Activated B cell treated with CpG ODN at 0.5 μM for 24 hours (primary cell): Measurements from ENCODE around the gene ANKS3. TPM values are rescaled to one million over a fixed set of nuclear protein-coding genes. Genes with fewer than 3 reads are reported as not detected.
"Not testable (repeated sequence)": the region's sequence is repeated elsewhere in the genome, so short reads cannot be mapped to it uniquely, and the experiment has no call there.

Experiments used
- ATAC-seq: fragments of 200-7000 bp; cut with Tn5 transposase; one replicate; pipeline ENCODE4 v1.10.0; 2021; ENCODE audit warnings: low read depth, mild to moderate bottlenecking, moderate library complexity
- CTCF ChIA-PET: fragments of 350-600 bp; sonication (Branson Sonifier 250); formaldehyde crosslinking; loops from one replicate; lab custom pipeline; 2021; ENCODE audit warnings: antibody characterized with exemption; lab: Charles Lee
- POLR2A ChIA-PET: fragments of 350-600 bp; sonication (Branson Sonifier 250); formaldehyde crosslinking; loops from one replicate; lab custom pipeline; 2021; ENCODE audit warnings: antibody characterized with exemption; lab: Charles Lee
- DNase-seq: peaks from one replicate; pipeline ENCODE4 v3.0.0; 2022
- H3K27ac Mint-ChIP-seq: one replicate; pipeline ENCODE4 v1.8.0; 2020; ENCODE audit warnings: mixed read lengths
- H3K27me3 Mint-ChIP-seq: one replicate; pipeline ENCODE4 v1.8.0; 2021; ENCODE audit warnings: mixed read lengths
- H3K36me3 Mint-ChIP-seq: one replicate; pipeline ENCODE4 v1.8.0; 2021; ENCODE audit warnings: low read depth, mixed read lengths
- H3K4me1 Mint-ChIP-seq: one replicate; pipeline ENCODE4 v1.8.0; 2021; ENCODE audit warnings: mixed read lengths
- H3K4me3 Mint-ChIP-seq: one replicate; pipeline ENCODE4 v1.8.0; 2020; ENCODE audit warnings: mild to moderate bottlenecking, mixed read lengths
- H3K9me3 Mint-ChIP-seq: one replicate; pipeline ENCODE4 v1.8.0; 2020; ENCODE audit warnings: mixed read lengths
- intact Hi-C: fragments of 100-400 bp; cut with micrococcal nuclease; formaldehyde crosslinking; loops from one replicate; pipeline ENCODE4 v1.15.1; 2024
- total RNA-seq: library from RNA; stranded (reverse); gene quantifications from 2 replicates; pipeline ENCODE4 v1.2.3, GENCODE V29; 2022
- TF ChIP-seq, protein P1 (sequence below): fragments of 200-600 bp; IDR thresholded peaks from one replicate; pipeline ENCODE4 v1.8.0; 2022; ENCODE audit warnings: antibody characterized with exemption, mild to moderate bottlenecking

The ANKS3 gene
- total RNA-seq, 1 donor from 2014 or later = 21.9 TPM

DNA sequence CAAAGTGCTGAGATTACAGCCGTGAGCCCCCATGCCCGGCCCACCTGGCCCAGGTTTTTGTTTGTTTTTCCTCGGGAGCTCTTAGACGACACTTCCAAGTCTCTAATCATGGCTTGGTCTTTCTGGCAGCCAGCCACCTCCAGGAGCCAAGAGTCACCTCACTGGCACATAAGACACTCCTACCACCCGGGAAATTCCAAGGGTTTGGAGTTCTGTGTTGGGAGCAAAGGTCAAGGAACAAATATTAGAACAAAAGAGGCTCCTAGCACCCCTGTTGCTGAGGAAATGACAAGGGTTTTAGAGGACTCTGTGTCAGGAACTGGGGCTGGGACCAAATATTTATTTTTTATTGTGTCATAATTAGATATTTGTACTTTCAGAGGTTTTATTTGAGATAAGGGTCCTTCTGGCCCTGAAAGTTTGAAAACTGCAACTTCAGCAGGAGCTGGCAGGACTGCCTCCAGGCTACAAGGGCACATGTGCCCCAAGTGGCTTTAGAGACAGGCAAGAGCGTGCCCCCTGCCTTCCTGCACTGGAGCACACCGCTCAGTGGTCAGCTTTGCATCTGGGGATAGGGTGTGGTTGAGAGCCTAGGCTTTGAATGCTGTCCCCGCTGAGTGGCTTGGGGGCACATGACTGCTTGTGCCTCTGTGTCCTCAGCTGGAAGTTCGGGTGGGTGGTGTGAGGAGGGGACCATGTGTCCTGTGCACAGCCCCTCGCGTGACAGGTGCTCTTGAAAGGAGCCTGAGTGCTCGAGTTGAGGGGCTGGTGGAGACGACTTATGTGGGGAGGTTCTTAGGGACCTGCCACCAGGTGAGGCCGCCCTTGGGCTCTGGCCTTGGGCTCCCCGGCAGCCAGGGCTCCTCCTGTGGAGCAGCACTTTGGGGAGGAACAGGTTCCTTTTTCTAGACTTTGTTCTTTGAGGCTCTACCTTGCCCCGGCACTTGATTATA is 79.8 kb downstream of the ANKS3 start:
- Mint-ChIP-seq H3K36me3 (peaks cover 74% of the 10 kb centered on the region), H3K4me3 (no peak overlapping the region), H3K4me1 (peaks cover 22% of the 10 kb centered on the region), H3K27me3 (no peaks in the 10 kb centered on the region), H3K27ac (no peak overlapping the region), H3K9me3 (no peaks in the 10 kb centered on the region)
- POLR2A ChIA-PET = no interaction called here
- DNase-seq (no peak), ATAC-seq (no peak)
- intact Hi-C loops = no loop called here
- CTCF ChIA-PET = no interaction called here
- TF ChIP-seq, protein P1, sequence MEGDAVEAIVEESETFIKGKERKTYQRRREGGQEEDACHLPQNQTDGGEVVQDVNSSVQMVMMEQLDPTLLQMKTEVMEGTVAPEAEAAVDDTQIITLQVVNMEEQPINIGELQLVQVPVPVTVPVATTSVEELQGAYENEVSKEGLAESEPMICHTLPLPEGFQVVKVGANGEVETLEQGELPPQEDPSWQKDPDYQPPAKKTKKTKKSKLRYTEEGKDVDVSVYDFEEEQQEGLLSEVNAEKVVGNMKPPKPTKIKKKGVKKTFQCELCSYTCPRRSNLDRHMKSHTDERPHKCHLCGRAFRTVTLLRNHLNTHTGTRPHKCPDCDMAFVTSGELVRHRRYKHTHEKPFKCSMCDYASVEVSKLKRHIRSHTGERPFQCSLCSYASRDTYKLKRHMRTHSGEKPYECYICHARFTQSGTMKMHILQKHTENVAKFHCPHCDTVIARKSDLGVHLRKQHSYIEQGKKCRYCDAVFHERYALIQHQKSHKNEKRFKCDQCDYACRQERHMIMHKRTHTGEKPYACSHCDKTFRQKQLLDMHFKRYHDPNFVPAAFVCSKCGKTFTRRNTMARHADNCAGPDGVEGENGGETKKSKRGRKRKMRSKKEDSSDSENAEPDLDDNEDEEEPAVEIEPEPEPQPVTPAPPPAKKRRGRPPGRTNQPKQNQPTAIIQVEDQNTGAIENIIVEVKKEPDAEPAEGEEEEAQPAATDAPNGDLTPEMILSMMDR = no peak

DNA sequence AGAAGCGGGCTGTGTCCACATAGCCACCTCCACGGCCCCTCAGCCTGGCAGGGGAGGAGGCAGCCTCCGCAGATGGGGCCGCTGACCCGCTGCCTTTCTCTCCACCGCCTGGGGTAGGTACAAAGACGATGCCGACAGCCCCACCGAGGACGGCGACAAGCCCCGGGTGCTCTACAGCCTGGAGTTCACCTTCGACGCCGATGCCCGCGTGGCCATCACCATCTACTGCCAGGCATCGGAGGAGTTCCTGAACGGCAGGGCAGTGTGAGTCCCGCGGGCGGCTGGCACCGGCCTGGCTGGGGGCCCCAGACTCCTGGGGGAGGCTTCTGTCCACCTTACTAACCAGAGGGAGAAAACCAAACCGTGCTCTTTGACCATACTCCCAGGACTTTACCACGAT is 81.5 kb downstream of the ANKS3 start:
- ChIA-PET CTCF (no interaction called here), POLR2A (no interaction called here)
- intact Hi-C loops = no loop called here
- no peak for ATAC-seq
- no peaks in the 10 kb centered on the region for H3K27me3 Mint-ChIP-seq
- no peaks in the 10 kb centered on the region for H3K9me3 Mint-ChIP-seq
- H3K36me3 Mint-ChIP-seq = peaks cover 68% of the 10 kb centered on the region
- no peak overlapping the region for H3K27ac Mint-ChIP-seq
- TF ChIP-seq, protein P1 = no peak
- peaks cover 27% of the 10 kb centered on the region for H3K4me1 Mint-ChIP-seq
- no peak for DNase-seq
- no peak overlapping the region for H3K4me3 Mint-ChIP-seq

DNA sequence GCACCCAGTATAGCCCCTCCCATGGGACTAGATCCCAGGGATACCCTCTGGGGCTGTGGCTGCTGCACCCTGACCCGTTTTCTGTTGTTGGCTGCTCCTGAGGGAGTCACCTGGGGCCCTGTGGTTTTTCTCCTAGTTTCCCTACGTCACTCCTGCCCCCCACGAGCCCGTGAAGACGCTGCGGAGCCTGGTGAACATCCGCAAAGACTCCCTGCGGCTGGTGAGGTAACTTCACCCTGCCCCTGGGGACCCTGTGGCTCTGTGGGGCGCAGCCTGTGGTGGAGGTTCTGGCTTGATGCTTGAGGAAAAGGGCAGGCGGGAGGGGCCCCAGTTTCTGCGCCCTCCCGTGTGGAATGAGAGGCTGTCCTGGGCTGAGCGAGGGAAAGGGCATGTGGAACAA is 82.2 kb downstream of the ANKS3 start:
- Mint-ChIP-seq H3K27me3 (no peaks in the 10 kb centered on the region), H3K27ac (peak overlapping the region; percentile 61), H3K4me3 (no peak overlapping the region), H3K9me3 (no peaks in the 10 kb centered on the region), H3K4me1 (peaks cover 27% of the 10 kb centered on the region), H3K36me3 (peaks cover 61% of the 10 kb centered on the region)
- ChIA-PET POLR2A (interaction anchor here (0.8 kb wide), 1 partner anchor 497 kb away, joined by 3 read pairs; no protein-coding TSS in a partner anchor), CTCF (no interaction called here)
- intact Hi-C loops = loop anchor here (2.0 kb wide), 2 partner anchors 27 to 41 kb away; partner anchors contain the start of genes MGRN1 and NUDT16L1
- ATAC-seq (peak; percentile 82), DNase-seq (peak; percentile 41)
- TF ChIP-seq, protein P1 = no peak

DNA sequence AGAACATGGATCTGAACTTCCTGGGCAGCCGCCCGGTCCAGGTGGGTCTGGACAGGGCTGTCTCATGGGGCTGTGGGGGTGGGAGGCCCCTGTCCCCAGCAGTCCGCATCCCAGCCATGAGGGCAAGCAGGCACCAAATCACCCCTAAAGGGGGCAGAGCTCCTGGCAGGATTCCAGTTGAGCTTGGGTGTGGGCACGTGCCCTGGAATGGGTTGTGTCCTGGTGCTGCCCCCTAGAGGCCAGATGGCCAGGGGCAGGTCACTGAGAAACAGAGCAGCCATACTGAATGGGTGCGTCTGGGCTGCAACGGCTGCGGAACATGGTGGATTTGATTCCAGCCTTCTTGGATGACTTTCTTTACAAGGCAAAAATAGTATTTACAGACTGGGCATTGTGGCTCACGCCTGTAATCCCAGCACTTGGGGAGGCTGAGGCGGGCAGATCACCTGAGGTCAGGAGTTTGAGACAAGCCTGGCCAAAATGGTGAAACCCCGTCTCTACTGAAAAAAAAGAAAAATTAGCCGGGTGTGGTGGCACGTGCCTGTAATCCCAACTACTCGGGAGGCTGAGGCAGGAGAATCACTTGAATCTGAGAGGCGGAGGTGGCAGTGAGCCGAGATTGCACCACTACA is 83.5 kb downstream of the ANKS3 start:
- Mint-ChIP-seq H3K4me1 (peaks cover 27% of the 10 kb centered on the region), H3K36me3 (peaks cover 55% of the 10 kb centered on the region)
- intact Hi-C loops = loop anchor here (1.0 to 2.0 kb wide), 4 partner anchors 26 to 144 kb away; partner anchors contain the start of genes MGRN1 and NUDT16L1
- POLR2A ChIA-PET, H3K4me3 Mint-ChIP-seq, H3K9me3 Mint-ChIP-seq, H3K27ac Mint-ChIP-seq, H3K27me3 Mint-ChIP-seq: not testable (repeated sequence)
- ATAC-seq = peak; percentile 52
- DNase-seq = peak; percentile 61
- CTCF ChIA-PET = interaction anchor here (0.9 to 1.2 kb wide), 5 partner anchors 27 to 325 kb away, joined by 3 to 6 read pairs (median 3); partner anchors contain the start of gene MGRN1

DNA sequence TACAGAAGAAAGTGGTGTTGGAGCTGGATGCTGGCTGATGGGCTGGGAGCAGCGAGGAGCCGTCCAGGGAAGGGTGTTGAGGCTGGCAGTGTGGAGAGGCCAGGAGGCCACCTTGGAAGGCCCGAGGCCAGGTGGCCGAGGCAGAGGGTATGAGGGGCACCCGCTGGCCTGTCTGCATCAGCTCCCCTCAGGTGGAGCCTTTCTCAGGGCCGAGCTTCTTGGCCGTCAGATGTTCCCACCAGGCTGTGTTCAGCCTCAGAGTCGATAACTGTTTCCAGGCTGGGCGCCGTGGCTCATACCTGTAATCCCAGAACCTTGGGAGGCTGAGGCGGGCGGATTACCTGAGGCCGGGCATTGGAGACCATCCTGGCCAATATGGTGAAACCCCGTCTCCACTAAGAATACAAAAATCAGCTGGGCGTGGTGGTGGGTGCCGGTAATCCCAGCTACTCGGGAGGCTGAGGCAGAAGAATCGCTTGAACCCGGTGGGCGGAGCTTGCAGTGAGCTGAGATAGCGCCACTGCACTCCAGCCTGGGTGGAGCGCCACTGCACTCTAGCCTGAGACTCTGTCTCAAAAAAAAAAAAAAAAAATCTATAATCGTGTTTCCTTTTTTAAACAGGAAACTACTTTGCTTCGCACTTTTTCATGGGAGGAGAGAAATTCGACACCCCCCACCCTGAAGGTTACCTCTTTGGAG is 84.2 kb downstream of the ANKS3 start:
- Mint-ChIP-seq H3K27ac (no peak overlapping the region), H3K4me1 (peaks cover 27% of the 10 kb centered on the region)
- POLR2A ChIA-PET = no interaction called here

More for the DNA sequence above, 84.2 kb downstream of the ANKS3 start:
- Mint-ChIP-seq H3K9me3 (no peaks in the 10 kb centered on the region), H3K4me3 (no peak overlapping the region), H3K36me3 (peaks cover 54% of the 10 kb centered on the region), H3K27me3 (no peaks in the 10 kb centered on the region)
- CTCF ChIA-PET = interaction anchor here (0.6 to 1.2 kb wide), 5 partner anchors 26 to 326 kb away, joined by 3 to 6 read pairs (median 3); partner anchors contain the start of gene MGRN1
- intact Hi-C loops = loop anchor here (1.0 to 2.0 kb wide), 4 partner anchors 25 to 144 kb away; partner anchors contain the start of genes MGRN1 and NUDT16L1
- ATAC-seq = no peak
- no peak for DNase-seq
- TF ChIP-seq, protein P1 = no peak
